Upper lobe of left lung (tissue), 4 donors: ENCODE results near the gene PTPRM.

ENCODE experiments used
- POLR2A ChIP-seq, 4 donors: fragments of 450-650 bp; IDR thresholded peaks; one replicate each; pipeline ENCODE4 v1.5.1; 2016 to 2017; ENCODE audit warnings: antibody characterized with exemption in 4 of 4, mild to moderate bottlenecking in 2 of 4
- POLR2AphosphoS5 ChIP-seq, 2 donors: sonication (generic); formaldehyde crosslinking; IDR thresholded peaks; one replicate each; pipeline ENCODE4 v1.5.1; 2017; ENCODE audit warnings: antibody characterized with exemption in 2 of 2
- TF ChIP-seq, protein P1 (sequence below), 6 experiments: fragments of 450-650 bp in 4 of 6; fragments of 200-600 bp in 2 of 6; sonication (generic) in 2 of 6; IDR thresholded peaks; one replicate each; pipeline ENCODE4 v1.5.1; 2016 to 2019; ENCODE audit warnings: antibody characterized with exemption in 6 of 6

DNA sequence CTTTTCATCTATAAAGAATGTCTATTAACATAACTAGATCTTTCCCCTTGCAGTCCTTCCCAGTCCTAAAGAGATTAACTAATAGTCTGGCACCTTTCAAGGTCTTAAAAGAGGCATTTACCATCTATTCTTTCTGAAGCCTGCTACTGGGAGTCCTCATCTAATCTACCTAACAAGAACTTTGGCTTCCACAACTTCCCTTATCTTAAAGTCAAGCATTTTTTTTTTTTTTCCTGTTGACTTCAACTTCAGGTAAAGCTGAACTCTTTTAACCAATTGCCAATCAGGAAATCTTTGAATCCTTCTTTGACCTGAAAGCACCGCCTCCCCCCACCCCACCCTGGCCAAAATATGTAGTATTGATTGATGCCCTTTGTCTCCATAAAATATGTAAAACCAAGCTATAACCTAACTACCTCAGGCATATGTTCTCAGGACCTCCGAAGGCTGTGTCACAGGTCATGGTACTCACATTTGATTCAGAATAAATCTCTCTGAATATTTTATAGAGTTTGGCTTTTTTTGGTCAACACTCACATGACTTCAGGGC is 168.6 kb downstream of the PTPRM start:
- TF ChIP-seq, protein P1, sequence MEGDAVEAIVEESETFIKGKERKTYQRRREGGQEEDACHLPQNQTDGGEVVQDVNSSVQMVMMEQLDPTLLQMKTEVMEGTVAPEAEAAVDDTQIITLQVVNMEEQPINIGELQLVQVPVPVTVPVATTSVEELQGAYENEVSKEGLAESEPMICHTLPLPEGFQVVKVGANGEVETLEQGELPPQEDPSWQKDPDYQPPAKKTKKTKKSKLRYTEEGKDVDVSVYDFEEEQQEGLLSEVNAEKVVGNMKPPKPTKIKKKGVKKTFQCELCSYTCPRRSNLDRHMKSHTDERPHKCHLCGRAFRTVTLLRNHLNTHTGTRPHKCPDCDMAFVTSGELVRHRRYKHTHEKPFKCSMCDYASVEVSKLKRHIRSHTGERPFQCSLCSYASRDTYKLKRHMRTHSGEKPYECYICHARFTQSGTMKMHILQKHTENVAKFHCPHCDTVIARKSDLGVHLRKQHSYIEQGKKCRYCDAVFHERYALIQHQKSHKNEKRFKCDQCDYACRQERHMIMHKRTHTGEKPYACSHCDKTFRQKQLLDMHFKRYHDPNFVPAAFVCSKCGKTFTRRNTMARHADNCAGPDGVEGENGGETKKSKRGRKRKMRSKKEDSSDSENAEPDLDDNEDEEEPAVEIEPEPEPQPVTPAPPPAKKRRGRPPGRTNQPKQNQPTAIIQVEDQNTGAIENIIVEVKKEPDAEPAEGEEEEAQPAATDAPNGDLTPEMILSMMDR (IDR thresholded peaks at IDR 0.05), result no peak
- TF ChIP-seq POLR2A (IDR thresholded peaks at IDR 0.05), result no peak
- TF ChIP-seq POLR2AphosphoS5 (IDR thresholded peaks at IDR 0.05), result no peak
